GM18909 (cell line): ENCODE results near the gene HS3ST3A1.

Source experiments
- ATAC-seq: cut with Tn5 transposase; IDR thresholded peaks from one replicate; pipeline ENCODE4 v1.9.1; 2021; ENCODE audit warnings: mild to moderate bottlenecking; ENCODE audit not compliant: unreplicated experiment, poor library complexity

The HS3ST3A1 gene

DNA sequence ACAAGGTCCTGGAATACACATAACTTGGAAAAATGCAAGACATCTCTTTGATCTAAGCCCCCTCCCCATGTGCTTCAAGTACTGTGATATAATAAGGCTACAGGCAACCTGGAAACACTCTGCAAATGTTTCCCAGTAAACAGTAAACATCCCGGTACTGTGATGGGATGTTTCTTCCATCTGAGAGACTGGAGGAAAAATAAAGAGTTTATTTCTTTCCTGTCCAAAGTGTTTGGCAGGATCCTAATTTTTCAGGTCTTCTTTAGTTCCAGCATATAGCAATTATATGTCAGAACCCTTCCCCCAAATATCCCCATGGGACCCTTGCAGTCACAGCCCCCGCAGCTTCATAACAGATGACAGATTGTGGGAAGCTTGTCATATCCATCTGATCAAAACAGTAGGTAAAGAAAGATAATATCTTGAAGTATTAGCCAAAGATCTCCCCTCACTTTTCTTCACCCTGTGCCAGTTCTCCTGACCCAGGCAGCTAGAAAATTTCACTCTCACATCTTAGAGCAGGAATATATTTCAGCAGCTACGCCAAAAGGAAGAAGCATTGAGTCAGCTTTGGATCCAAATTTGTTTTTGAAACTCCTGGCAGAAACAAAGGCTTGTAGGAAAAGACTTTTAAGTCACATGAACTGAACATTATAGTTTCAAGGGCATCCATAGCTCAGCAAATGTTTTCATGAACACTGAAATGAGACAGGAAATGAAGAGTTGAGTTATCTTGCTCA, 141.3 kb downstream of the HS3ST3A1 start:
- no peak for ATAC-seq

DNA sequence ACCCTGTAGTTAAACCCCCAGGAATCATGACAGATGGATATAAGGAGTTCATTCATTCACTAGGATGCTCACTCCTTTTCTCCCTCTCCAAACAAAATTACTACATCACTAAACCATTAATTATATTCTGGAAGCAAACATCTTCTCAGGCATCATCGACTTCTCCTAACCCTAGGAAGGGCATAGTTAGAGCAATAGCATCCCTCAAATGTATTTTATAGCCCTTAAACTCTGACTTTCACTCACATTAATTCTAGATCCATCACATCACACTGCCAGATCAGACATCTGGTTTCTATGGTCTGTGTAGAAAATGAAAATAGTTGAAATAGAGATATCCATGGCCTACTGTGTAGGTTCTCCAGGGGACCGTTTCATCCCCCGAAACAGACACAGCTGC, 143.9 kb downstream of the HS3ST3A1 start:
- no peak for ATAC-seq
